TTC549 (cell line): ENCODE measurements around the gene SLITRK3.
"Not testable (repeated sequence)": the region's sequence is repeated elsewhere in the genome, so short reads cannot be mapped to it uniquely, and the experiment has no call there.

ENCODE experiments used
- FAIRE-seq: peaks from 2 replicates; lab custom pipeline; 2012; peaks lifted over from hg19 to GRCh38; lab: Jason Lieb, UNC

Gene SLITRK3

DNA sequence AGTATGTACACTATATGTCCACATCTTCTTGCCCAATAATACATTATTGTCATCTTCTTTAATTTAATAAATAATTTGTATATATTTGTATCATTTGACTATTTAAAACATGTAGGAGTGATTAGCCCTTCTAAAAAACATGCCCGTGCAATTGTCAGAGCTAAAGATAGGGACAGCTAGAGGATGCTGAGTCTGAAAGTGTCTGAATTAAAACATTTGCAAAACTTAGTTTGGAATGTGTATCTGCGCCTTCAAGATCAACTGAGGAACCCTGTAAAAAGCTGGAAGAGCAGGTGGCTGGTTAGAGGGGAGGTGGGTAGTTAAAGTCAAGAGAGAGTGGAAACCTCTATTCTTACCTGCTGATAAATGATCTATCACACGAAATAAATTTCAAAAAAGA, 4.7 kb downstream of the SLITRK3 start:
- FAIRE-seq, result no peak

DNA sequence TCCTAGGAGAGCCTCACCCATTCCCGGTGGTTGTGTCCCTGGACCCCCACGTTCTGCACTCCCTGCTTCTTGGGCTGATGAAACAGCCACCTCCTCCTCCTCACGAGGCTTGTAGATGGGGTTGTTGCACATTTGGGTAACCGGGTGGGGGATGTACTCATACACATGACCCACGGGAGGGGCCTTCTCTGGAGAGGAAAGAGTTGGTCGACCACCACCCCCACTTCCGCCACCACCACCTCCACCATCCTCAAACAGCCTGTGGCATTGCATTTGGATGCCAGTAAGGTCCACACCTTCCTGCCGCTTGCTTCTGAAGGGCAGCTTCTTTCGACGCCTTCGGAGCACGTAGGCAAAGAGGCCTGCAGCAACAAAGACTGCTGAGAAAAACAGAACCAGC, 7.7 kb downstream of the SLITRK3 start:
- FAIRE-seq, result no peak

DNA sequence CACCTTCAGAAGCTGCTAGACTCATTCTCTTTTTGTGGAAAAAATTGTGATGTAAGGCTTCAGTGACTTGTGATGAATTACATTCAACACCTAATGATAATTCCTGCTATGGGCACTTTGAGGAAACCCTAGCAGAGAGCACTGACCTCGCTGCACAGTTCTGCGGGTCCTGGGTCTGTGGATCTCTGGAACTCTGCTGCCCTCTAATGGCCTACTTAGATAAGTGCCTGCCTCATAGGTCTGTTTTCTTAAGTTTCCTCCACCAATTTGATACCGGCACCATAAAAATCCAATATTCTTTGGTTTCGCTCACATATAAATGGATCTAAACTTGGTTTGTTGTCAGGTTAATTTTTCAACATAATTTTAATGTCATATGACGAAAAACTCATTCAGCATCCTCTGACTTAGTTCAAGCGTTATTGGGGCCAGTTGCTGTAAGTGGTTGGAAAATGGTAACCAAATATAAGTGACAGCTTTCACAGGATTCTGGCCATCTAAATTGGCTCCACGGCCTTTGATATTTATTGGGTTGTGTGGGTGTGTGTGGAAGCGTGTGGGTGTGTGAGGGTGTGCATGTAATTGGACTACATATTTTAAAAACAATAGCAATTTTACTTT, 10.4 kb downstream of the SLITRK3 start:
- peak; percentile 43 for FAIRE-seq

DNA sequence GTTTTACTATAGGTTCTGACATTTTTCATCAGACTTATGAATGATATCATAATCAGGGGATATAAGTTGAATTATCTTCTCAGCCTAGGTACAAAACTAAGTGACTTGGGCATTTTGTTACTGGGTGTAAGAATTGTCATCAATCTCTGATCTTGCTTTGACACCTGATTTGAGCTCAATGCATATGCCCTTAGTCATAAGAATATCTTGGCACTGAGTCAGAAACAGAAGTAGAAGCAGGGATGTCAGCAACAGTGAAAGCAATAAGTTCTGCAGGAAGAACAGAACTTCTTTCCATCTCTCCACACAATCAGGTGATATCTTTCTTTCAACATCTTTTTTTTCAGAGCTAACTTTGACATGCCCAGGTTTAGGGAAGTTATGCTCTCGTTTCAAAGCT, 14.6 kb downstream of the SLITRK3 start:
- FAIRE-seq, result no peak

- no peak for FAIRE-seq
These were observed 25.9 kb downstream of the SLITRK3 start for GRCh38 chr3:165170236-165170635.

- FAIRE-seq, result no peak
These were observed 26.8 kb downstream of the SLITRK3 start for GRCh38 chr3:165169368-165169767.

DNA sequence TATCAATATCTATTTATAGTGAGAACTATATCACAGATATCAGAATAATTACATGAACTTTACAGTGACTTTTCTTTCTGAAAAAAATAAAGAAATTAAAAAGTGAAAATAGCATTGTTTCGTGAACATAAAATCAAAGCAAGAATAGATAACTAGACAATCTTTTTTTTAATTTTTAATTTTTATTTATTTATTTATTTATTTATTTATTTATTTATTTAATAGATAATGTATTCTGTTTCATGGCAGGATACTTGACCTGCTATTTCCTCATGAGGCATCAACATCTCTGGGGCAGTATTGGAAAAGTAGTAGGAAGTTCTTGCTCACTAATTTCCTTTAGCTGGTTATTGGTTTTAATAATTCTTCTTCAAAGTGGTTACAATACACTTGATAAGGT, 33.3 kb downstream of the SLITRK3 start:
- no peak for FAIRE-seq

- no peak for FAIRE-seq
These were observed 36.3 kb downstream of the SLITRK3 start for GRCh38 chr3:165159760-165160421.

GRCh38 chr3:165158011-165158410, 38.2 kb downstream of the SLITRK3 start:
- no peak for FAIRE-seq

GRCh38 chr3:165156757-165157420, 39.3 kb downstream of the SLITRK3 start:
- FAIRE-seq, result no peak

- no peak for FAIRE-seq
These were observed 47.2 kb downstream of the SLITRK3 start for GRCh38 chr3:165148876-165149441.

GRCh38 chr3:165144271-165144670, 51.9 kb downstream of the SLITRK3 start:
- FAIRE-seq, result no peak

GRCh38 chr3:165139918-165140317, 56.3 kb downstream of the SLITRK3 start:
- not testable (repeated sequence) for FAIRE-seq
